ENCODE data around the gene OGA. TPM values are rescaled to one million over a fixed set of nuclear protein-coding genes. Genes with fewer than 3 reads are reported as not detected.
A peak's percentile ranks its signal among the peaks of the same experiment; 100 is the strongest.

Gene OGA
- total and polyA plus RNA-seq, 9 of the 15 experiments (the other 6 are each of a cell fraction or from before 2014, with no cell fraction given), result 13.5 to 73.5 (median 59.5) TPM

DNA sequence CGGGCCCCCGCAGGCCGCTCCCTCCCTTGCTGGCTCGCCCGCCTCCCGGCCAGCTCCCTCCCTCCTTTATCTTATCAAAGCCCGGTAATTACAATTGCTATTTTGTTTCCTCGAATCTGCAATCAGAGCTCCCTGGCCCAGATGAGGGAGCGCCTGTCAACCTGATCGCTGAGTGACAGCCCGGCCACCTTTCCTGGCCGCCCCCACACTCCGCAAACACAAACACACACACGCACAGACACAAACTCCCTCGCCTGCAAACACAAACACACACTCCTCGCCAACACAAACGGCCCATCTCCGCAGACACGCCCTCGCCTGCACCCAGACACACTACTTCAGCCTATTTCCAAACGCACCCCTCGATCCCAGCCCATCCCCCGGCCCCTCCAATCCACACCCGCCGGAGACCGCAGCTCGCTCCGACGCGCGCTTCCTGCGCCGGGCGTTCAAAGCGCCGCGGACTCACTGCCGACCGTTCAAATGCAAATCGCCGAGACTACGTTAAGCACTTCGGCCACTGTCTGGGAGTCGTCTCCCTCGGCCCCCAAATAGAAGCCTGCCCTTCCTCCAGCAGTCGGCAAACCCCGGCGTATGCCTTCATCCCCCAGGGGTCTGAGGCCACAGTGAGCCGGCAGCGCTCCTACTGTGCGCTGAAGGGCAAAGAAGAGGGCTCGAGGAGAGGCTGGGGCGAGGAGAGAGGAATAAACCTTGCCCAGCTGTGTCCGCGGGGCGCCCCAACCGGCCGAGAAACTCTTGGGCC, 39.3 kb downstream of the OGA start (continued):
- TF ChIP-seq, protein P1, sequence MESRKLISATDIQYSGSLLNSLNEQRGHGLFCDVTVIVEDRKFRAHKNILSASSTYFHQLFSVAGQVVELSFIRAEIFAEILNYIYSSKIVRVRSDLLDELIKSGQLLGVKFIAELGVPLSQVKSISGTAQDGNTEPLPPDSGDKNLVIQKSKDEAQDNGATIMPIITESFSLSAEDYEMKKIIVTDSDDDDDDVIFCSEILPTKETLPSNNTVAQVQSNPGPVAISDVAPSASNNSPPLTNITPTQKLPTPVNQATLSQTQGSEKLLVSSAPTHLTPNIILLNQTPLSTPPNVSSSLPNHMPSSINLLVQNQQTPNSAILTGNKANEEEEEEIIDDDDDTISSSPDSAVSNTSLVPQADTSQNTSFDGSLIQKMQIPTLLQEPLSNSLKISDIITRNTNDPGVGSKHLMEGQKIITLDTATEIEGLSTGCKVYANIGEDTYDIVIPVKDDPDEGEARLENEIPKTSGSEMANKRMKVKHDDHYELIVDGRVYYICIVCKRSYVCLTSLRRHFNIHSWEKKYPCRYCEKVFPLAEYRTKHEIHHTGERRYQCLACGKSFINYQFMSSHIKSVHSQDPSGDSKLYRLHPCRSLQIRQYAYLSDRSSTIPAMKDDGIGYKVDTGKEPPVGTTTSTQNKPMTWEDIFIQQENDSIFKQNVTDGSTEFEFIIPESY (CRISPR knock-in tag; IDR thresholded peaks at IDR 0.05), result peak; percentile 44; the same call in 1 of the 2 replicates
- TF ChIP-seq CBFA2T3 (IDR thresholded peaks at IDR 0.05) (peak; percentile 28; the same call in 1 of the 2 replicates), KDM1A (IDR thresholded peaks at IDR 0.05) (peak; percentile 53 to 60; a peak in 2 of 4 replicates), PBX2 (CRISPR knock-in tag; IDR thresholded peaks at IDR 0.05; ENCODE audit: low read depth) (no peak), PBX2 (tag; conservative IDR thresholded peaks at IDR 0.05; ENCODE audit: low read depth) (peak; percentile 17; the same call in 1 of the 2 replicates)

All from K562 (cell line).